H9 (cell line): ENCODE results near the gene MIGA1. TPM values are rescaled to one million over a fixed set of nuclear protein-coding genes. Genes with fewer than 3 reads are reported as not detected.

ENCODE experiments used
- DNase-seq: peaks from one replicate; pipeline ENCODE4 v3.0.0-alpha.2; 2017
- H2AFZ ChIP-seq: one replicate; pipeline ENCODE4 v1.6.1; 2013; ENCODE audit warnings: mild to moderate bottlenecking, low read length, control low read depth, moderate library complexity
- H2AK5ac ChIP-seq: 2 replicates; pipeline ENCODE4 v1.6.1; 2013; ENCODE audit warnings: low read length, control low read depth, mixed read lengths; ENCODE audit not compliant: insufficient read length
- H2BK120ac ChIP-seq: one replicate; pipeline ENCODE4 v1.6.1; 2013; ENCODE audit warnings: low read depth, mild to moderate bottlenecking, low read length, control low read depth, inconsistent platforms; ENCODE audit not compliant: poor library complexity, severe bottlenecking
- H2BK12ac ChIP-seq: 2 replicates; pipeline ENCODE4 v1.6.1; 2013; ENCODE audit warnings: low read length, control low read depth, mixed read lengths, low read depth; ENCODE audit not compliant: insufficient read length
- H2BK15ac ChIP-seq: 2 replicates; pipeline ENCODE4 v1.6.1; 2013; ENCODE audit warnings: low read depth, low read length, control low read depth
- H2BK20ac ChIP-seq: one replicate; pipeline ENCODE4 v1.6.1; 2013; ENCODE audit warnings: low read depth, mild to moderate bottlenecking, low read length, control low read depth, inconsistent platforms; ENCODE audit not compliant: poor library complexity, severe bottlenecking
- H2BK5ac ChIP-seq: 2 replicates; pipeline ENCODE4 v1.6.1; 2013; ENCODE audit warnings: low read length, control low read depth, mixed read lengths; ENCODE audit not compliant: insufficient read length
- H3K14ac ChIP-seq: 2 replicates; pipeline ENCODE4 v1.6.1; 2013; ENCODE audit warnings: low read length, control low read depth; ENCODE audit not compliant: insufficient read depth
- H3K18ac ChIP-seq: 2 replicates; pipeline ENCODE4 v1.6.1; 2013; ENCODE audit warnings: low read depth, mild to moderate bottlenecking, mixed read lengths, low read length, control low read depth; ENCODE audit not compliant: insufficient read length
- H3K23ac ChIP-seq: 2 replicates; pipeline ENCODE4 v1.6.1; 2013; ENCODE audit warnings: low read length, control low read depth, mixed read lengths, low read depth; ENCODE audit not compliant: insufficient read length
- H3K23me2 ChIP-seq: 2 replicates; pipeline ENCODE4 v1.6.1; 2013; ENCODE audit warnings: low read depth, mild to moderate bottlenecking, mixed read lengths, low read length, control low read depth; ENCODE audit not compliant: insufficient read length, poor library complexity, severe bottlenecking
- H3K27ac ChIP-seq: 2 replicates; pipeline ENCODE4 v1.5.1; 2013; ENCODE audit warnings: low read length, control low read depth, mixed read lengths, low read depth; ENCODE audit not compliant: insufficient read length
- H3K27me3 ChIP-seq: 2 replicates; pipeline ENCODE4 v1.6.1; 2013; ENCODE audit warnings: low read length, control low read depth, inconsistent platforms; ENCODE audit not compliant: insufficient read depth
- H3K4ac ChIP-seq: 2 replicates; pipeline ENCODE4 v1.6.1; 2013; ENCODE audit warnings: low read depth, mild to moderate bottlenecking, control low read depth, inconsistent platforms, low read length, moderate library complexity
- H3K4me1 ChIP-seq: 2 replicates; pipeline ENCODE4 v1.6.1; 2013; ENCODE audit warnings: low read length, control low read depth, inconsistent platforms; ENCODE audit not compliant: insufficient read depth
- H3K4me2 ChIP-seq: 2 replicates; pipeline ENCODE4 v1.6.1; 2013; ENCODE audit warnings: low read length, control low read depth, mixed read lengths; ENCODE audit not compliant: insufficient read length, insufficient read depth
- H3K56ac ChIP-seq: 2 replicates; pipeline ENCODE4 v1.6.1; 2013; ENCODE audit warnings: low read depth, mild to moderate bottlenecking, mixed read lengths, low read length, control low read depth; ENCODE audit not compliant: insufficient read length
- H3K79me1 ChIP-seq: 2 replicates; pipeline ENCODE4 v1.6.1; 2013; ENCODE audit warnings: low read depth, mild to moderate bottlenecking, moderate library complexity, low read length, control low read depth, inconsistent platforms; ENCODE audit not compliant: insufficient read depth, poor library complexity, severe bottlenecking
- H3K79me2 ChIP-seq: 2 replicates; pipeline ENCODE4 v1.6.1; 2013; ENCODE audit warnings: low read length, control low read depth, inconsistent platforms; ENCODE audit not compliant: insufficient read depth
- H3K9ac ChIP-seq: 2 replicates; pipeline ENCODE4 v1.6.1; 2013; ENCODE audit warnings: low read length, control low read depth, mixed read lengths; ENCODE audit not compliant: insufficient read length; ENCODE audit errors: extremely low read depth
- H3K9me3 ChIP-seq: one replicate; pipeline ENCODE4 v1.6.1; 2013; ENCODE audit warnings: low read depth, low read length, inconsistent platforms; ENCODE audit not compliant: control insufficient read depth
- H3T11ph ChIP-seq: one replicate; pipeline ENCODE4 v1.6.1; 2013; ENCODE audit warnings: mild to moderate bottlenecking, low read length, control low read depth, inconsistent platforms
- H4K20me1 ChIP-seq: one replicate; pipeline ENCODE4 v1.6.1; 2013; ENCODE audit not compliant: control insufficient read depth, insufficient read length, insufficient read depth
- H4K5ac ChIP-seq: 2 replicates; pipeline ENCODE4 v1.6.1; 2013; ENCODE audit warnings: low read depth, mild to moderate bottlenecking, mixed read lengths, low read length, control low read depth; ENCODE audit not compliant: insufficient read length
- H4K8ac ChIP-seq: replicated peaks from 2 replicates; pipeline ENCODE4 v1.6.1; 2013; ENCODE audit warnings: low read length, control low read depth, mixed read lengths, low read depth; ENCODE audit not compliant: insufficient read length
- H4K91ac ChIP-seq: 2 replicates; pipeline ENCODE4 v1.6.1; 2013; ENCODE audit warnings: low read depth, mild to moderate bottlenecking, moderate library complexity, mixed read lengths, low read length, control low read depth; ENCODE audit not compliant: insufficient read length
- H3K27ac Mint-ChIP-seq, 3 experiments: 2 replicates in 2 of 3; 3 replicates in 1 of 3; pipeline ENCODE4 v1.8.0; 2020 to 2021; ENCODE audit warnings: mixed read lengths in 3 of 3, mild to moderate bottlenecking in 1 of 3, moderate library complexity in 1 of 3
- H3K27me3 Mint-ChIP-seq: 2 replicates; pipeline ENCODE4 v1.8.0; 2021; ENCODE audit warnings: low read depth, mild to moderate bottlenecking, moderate library complexity, mixed read lengths
- H3K36me3 Mint-ChIP-seq, 3 experiments: 2 replicates in 2 of 3; 3 replicates in 1 of 3; pipeline ENCODE4 v1.8.0; 2020 to 2021; ENCODE audit warnings: low read depth in 3 of 3, mixed read lengths in 3 of 3; ENCODE audit not compliant: insufficient read depth in 1 of 3
- H3K4me1 Mint-ChIP-seq, 2 experiments: 2 replicates each; pipeline ENCODE4 v1.8.0; 2020; ENCODE audit warnings: mixed read lengths in 2 of 2
- H3K4me3 Mint-ChIP-seq, 2 experiments: 2 replicates in 1 of 2; 3 replicates in 1 of 2; pipeline ENCODE4 v1.8.0; 2020 to 2021; ENCODE audit warnings: mild to moderate bottlenecking in 2 of 2, mixed read lengths in 2 of 2, moderate library complexity in 1 of 2
- H3K9me3 Mint-ChIP-seq, 2 experiments: 2 replicates in 1 of 2; 3 replicates in 1 of 2; pipeline ENCODE4 v1.8.0; 2020; ENCODE audit warnings: mild to moderate bottlenecking in 2 of 2, mixed read lengths in 2 of 2, moderate library complexity in 1 of 2
- WGBS: extraction: QIAGEN DNeasy Blood & Tissue Kit; methylation state at CpG from one replicate; pipeline ENCODE4 v1.1.7; 2013; ENCODE audit warnings: missing lambda C conversion rate, low lambda C conversion rate, mixed read lengths; ENCODE audit not compliant: insufficient read length; ENCODE audit errors: extremely low coverage; 5-methylcytosine and 5-hydroxymethylcytosine counted together
- total RNA-seq: library from RNA; stranded (reverse); gene quantifications from 2 replicates; pipeline ENCODE4 v1.2.1, GENCODE V29; 2021
- TF ChIP-seq, protein P1 (sequence below): fragments of 200-600 bp; sonication (generic); conservative IDR thresholded peaks from 3 replicates; pipeline ENCODE4 v1.8.0; 2021; ENCODE audit warnings: antibody characterized with exemption, mild to moderate bottlenecking

MIGA1 gene
- total RNA-seq, 1 experiment from 2014 or later: 6.3 TPM

DNA sequence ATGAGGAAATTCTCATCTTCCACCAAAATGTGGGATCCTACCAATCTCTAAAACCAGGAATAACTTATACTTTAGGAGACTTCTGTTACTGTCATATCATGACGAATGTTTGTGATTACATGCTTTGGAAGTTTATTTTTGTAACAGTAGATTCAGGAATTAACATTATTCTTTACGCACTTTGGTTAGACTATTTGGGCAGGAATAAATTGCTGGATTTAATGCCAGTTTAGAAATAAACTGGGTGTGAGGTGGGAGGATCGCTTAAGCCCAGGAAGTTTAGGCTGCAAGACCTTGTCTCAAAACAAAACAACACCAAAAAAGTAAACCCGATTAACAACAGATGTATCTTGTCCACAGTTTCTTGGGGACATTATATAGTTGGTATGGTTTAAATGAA lies 52.1 kb downstream of the MIGA1 start:
- Histone ChIP-seq H2AK5ac (no peak overlapping the region), H3K9ac (no peak overlapping the region), H3K9me3 (no peaks in the 10 kb centered on the region), H3K23me2 (no peaks in the 10 kb centered on the region), H3K4me2 (no peak overlapping the region), H3K4ac (no peak overlapping the region), H2BK5ac (no peak overlapping the region), H3K56ac (no peak overlapping the region), H3K18ac (no peak overlapping the region), H2BK12ac (no peak overlapping the region), H2BK20ac (no peak overlapping the region), H3K14ac (no peak overlapping the region), H2BK15ac (no peak overlapping the region), H2BK120ac (no peak overlapping the region), H3T11ph (no peak overlapping the region), H3K23ac (no peak overlapping the region), H4K20me1 (no peaks in the 10 kb centered on the region), H2AFZ (no peak overlapping the region), H3K27me3 (no peaks in the 10 kb centered on the region), H4K5ac (no peak overlapping the region), H4K8ac (no peak overlapping the region), H3K79me2 (no peaks in the 10 kb centered on the region), H4K91ac (no peak overlapping the region), H3K4me1 (no peaks in the 10 kb centered on the region), H3K79me1 (no peaks in the 10 kb centered on the region), H3K27ac (no peak overlapping the region)
- TF ChIP-seq, protein P1, sequence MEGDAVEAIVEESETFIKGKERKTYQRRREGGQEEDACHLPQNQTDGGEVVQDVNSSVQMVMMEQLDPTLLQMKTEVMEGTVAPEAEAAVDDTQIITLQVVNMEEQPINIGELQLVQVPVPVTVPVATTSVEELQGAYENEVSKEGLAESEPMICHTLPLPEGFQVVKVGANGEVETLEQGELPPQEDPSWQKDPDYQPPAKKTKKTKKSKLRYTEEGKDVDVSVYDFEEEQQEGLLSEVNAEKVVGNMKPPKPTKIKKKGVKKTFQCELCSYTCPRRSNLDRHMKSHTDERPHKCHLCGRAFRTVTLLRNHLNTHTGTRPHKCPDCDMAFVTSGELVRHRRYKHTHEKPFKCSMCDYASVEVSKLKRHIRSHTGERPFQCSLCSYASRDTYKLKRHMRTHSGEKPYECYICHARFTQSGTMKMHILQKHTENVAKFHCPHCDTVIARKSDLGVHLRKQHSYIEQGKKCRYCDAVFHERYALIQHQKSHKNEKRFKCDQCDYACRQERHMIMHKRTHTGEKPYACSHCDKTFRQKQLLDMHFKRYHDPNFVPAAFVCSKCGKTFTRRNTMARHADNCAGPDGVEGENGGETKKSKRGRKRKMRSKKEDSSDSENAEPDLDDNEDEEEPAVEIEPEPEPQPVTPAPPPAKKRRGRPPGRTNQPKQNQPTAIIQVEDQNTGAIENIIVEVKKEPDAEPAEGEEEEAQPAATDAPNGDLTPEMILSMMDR: no peak
- WGBS: no CpG with 5 or more reads among the region's 4 CpGs
- Mint-ChIP-seq H3K27ac (peak overlapping the region in 1 of 3 experiments; percentile 66; a peak in 2 of 7 replicates), H3K4me3 (no peak overlapping the region), H3K36me3 (peaks cover 4 to 10% (median 9%) of the 10 kb centered on the region in 3 experiments; a peak in 6 of 7 replicates), H3K4me1 (no peaks in the 10 kb centered on the region), H3K9me3 (peaks cover 0 to 3% of the 10 kb centered on the region in 2 experiments; a peak in 1 of 5 replicates), H3K27me3 (no peaks in the 10 kb centered on the region)
- DNase-seq: no peak
